DLD1 (cell line): ENCODE results near the gene CAVIN2.
"Not testable (repeated sequence)": the region's sequence is repeated elsewhere in the genome, so short reads cannot be mapped to it uniquely, and the experiment has no call there.

Experiments
- in situ Hi-C: cut with HindIII; loops from 2 replicates; pipeline ENCODE4 v1.10.0; 2017; ENCODE audit warnings: low sequenced_read_pairs

CAVIN2 gene

DNA sequence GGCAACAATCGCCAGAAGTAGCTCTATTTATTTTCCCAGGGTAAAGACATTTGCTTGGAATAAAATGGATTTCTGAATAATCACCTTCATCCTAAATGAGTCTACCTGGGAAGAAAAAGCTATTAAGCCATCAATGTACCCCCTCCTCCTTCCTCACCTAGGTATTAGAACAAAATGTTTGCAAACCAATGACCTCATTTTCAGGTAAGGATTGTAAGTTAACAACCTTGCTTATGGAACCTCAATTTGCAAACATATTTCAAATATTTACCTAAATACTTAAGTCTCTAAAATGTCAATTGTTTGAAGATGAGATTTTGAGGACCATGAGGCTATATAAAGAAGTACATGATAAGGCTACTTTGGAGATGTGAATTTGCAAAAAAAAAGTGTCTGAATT is 43.9 kb downstream of the CAVIN2 start:
- in situ Hi-C loops, result loop anchor here (25.0 kb wide), 2 partner anchors 241 to 359 kb away; no protein-coding TSS in a partner anchor

- in situ Hi-C loops, result loop anchor here (25.0 kb wide), 2 partner anchors 240 to 360 kb away; no protein-coding TSS in a partner anchor
Measured at GRCh38 chr2:191802180-191802579, 44.7 kb downstream of the CAVIN2 start.

GRCh38 chr2:191800874-191801273 is 46.0 kb downstream of the CAVIN2 start:
- in situ Hi-C loops, result loop anchor here (25.0 kb wide), 2 partner anchors 239 to 361 kb away; no protein-coding TSS in a partner anchor

DNA sequence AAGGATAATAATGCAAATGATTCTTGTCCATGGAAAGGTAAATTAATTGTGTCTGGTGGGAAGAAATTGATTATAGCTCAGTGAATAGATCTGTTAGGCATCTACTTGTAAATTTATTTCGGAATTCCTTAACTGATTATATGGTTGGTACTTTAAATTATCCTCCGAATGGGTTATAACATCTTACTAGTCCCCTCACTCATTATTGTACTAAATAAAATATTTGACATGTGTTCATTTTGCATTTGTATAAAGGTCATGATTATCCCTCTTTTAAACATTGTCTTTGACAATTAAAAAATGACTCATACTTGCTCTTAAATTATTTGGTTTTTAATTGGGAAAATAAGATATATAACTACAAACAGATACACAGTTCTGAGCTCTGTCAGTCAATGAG is 47.4 kb downstream of the CAVIN2 start:
- in situ Hi-C loops, result no loop called here

GRCh38 chr2:191797942-191798876 is 48.7 kb downstream of the CAVIN2 start:
- in situ Hi-C loops, result no loop called here

GRCh38 chr2:191797500-191797899 is 49.4 kb downstream of the CAVIN2 start:
- in situ Hi-C loops, result no loop called here

- in situ Hi-C loops, result no loop called here
Measured at GRCh38 chr2:191795715-191796114, 51.2 kb downstream of the CAVIN2 start.

- in situ Hi-C loops, result no loop called here
Measured at GRCh38 chr2:191791953-191792560, 54.8 kb downstream of the CAVIN2 start.

DNA sequence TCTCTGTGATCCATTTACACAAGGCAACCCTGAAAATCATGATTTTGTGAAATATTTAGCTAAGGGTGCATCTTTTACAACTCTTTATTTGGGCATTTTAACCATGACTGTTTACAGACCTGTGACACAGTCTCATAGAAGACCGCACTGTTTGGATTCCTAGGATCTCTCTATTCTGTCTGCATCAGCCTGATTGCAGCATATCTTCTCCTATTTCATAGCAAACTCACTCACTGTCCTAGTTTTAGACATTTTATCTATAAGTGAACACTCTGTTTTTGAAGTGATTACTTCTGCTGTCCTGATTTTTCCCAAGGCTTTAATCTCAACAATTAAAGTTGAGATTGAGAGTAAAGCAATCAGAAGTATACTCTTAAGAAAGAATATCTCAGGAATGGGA is 56.2 kb downstream of the CAVIN2 start:
- in situ Hi-C loops, result no loop called here

GRCh38 chr2:191789796-191790195 is 57.1 kb downstream of the CAVIN2 start:
- in situ Hi-C loops, result no loop called here

- in situ Hi-C loops, result no loop called here
Measured at GRCh38 chr2:191786694-191787093, 60.2 kb downstream of the CAVIN2 start.

DNA sequence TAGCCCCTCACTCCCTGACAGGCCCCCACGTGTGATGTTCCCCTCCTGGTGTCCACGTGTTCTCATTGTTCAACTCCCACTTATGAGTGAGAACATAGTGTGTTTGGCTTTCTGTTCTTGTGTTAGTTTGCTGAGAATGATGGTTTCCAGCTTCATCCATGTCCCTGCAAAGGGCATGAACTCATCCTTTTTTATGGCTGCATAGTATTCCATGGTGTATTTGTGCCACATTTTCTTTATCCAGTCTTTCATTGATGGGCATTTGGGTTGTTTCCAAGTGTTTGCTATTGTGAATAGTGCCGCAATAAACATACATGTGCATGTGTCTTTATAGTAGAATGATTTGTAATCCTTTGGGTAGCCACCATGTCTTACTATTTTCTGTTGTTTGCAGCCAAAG is 61.2 kb downstream of the CAVIN2 start:
- in situ Hi-C loops, result not testable (repeated sequence)
